Naive thymus-derived CD4-positive, alpha-beta T cell (primary cell): ENCODE measurements around the gene HOXA5. TPM values are rescaled to one million over a fixed set of nuclear protein-coding genes. Genes with fewer than 3 reads are reported as not detected.

Experiments used
- ATAC-seq: fragments of 150-1000 bp; cut with Tn5 transposase; 2 replicates; pipeline ENCODE4 v1.10.0; 2021; ENCODE audit warnings: mild to moderate bottlenecking, moderate library complexity
- CTCF ChIA-PET: fragments of 350-600 bp; sonication (Branson Sonifier 250); formaldehyde crosslinking; loops from one replicate; lab custom pipeline; 2021; ENCODE audit warnings: antibody characterized with exemption; lab: Charles Lee
- POLR2A ChIA-PET: fragments of 350-600 bp; sonication (Branson Sonifier 250); formaldehyde crosslinking; loops from one replicate; lab custom pipeline; 2021; ENCODE audit warnings: antibody characterized with exemption, inconsistent platforms; lab: Charles Lee
- DNase-seq, 9 donors: peaks; one replicate each; pipeline versions ENCODE4 v3.0.0 to v3.0.0-alpha.2; 2020 to 2022; ENCODE audit warnings: mixed read lengths in 1 of 9
- H3K27ac ChIP-seq: one replicate; pipeline ENCODE4 v1.7.0; 2013; ENCODE audit warnings: mild to moderate bottlenecking, low read depth, low read length, moderate library complexity
- H3K27me3 ChIP-seq, 2 donors: one replicate each; pipeline ENCODE4 v1.7.0; 2013; ENCODE audit warnings: low read length in 2 of 2, mild to moderate bottlenecking in 2 of 2, moderate library complexity in 2 of 2; ENCODE audit not compliant: control insufficient read depth in 2 of 2, insufficient read depth in 2 of 2
- H3K36me3 ChIP-seq, 3 experiments: 1 replicate in 2 of 3; 2 replicates in 1 of 3; pipeline ENCODE4 v1.7.0; 2013; ENCODE audit warnings: low read length in 3 of 3, mild to moderate bottlenecking in 3 of 3, moderate library complexity in 1 of 3; ENCODE audit not compliant: insufficient read depth in 3 of 3, control insufficient read depth in 2 of 3
- H3K4me1 ChIP-seq, 2 donors: one replicate each; pipeline ENCODE4 v1.7.0; 2013; ENCODE audit warnings: low read length in 2 of 2, mild to moderate bottlenecking in 2 of 2, moderate library complexity in 1 of 2; ENCODE audit not compliant: control insufficient read depth in 2 of 2, insufficient read depth in 2 of 2
- H3K4me3 ChIP-seq: 2 replicates; pipeline ENCODE4 v1.7.0; 2013; ENCODE audit warnings: mild to moderate bottlenecking, low read length
- H3K9me3 ChIP-seq, 3 experiments: 1 replicate in 2 of 3; 2 replicates in 1 of 3; pipeline ENCODE4 v1.7.0; 2013; ENCODE audit warnings: low read length in 3 of 3; ENCODE audit not compliant: control insufficient read depth in 2 of 3
- H3K27ac Mint-ChIP-seq, 9 donors: one replicate each; pipeline ENCODE4 v1.8.0; 2020 to 2022; ENCODE audit warnings: mixed read lengths in 9 of 9, mild to moderate bottlenecking in 8 of 9, moderate library complexity in 5 of 9, inconsistent platforms in 2 of 9
- H3K27me3 Mint-ChIP-seq, 5 donors: one replicate each; pipeline ENCODE4 v1.8.0; 2021 to 2022; ENCODE audit warnings: mixed read lengths in 5 of 5, mild to moderate bottlenecking in 1 of 5
- H3K36me3 Mint-ChIP-seq, 5 donors: one replicate each; pipeline ENCODE4 v1.8.0; 2020 to 2022; ENCODE audit warnings: mixed read lengths in 5 of 5, mild to moderate bottlenecking in 3 of 5, inconsistent platforms in 1 of 5
- H3K4me1 Mint-ChIP-seq, 7 donors: one replicate each; pipeline ENCODE4 v1.8.0; 2020 to 2022; ENCODE audit warnings: mixed read lengths in 7 of 7, mild to moderate bottlenecking in 3 of 7, inconsistent platforms in 1 of 7
- H3K4me3 Mint-ChIP-seq, 10 donors: one replicate each; pipeline ENCODE4 v1.8.0; 2020 to 2022; ENCODE audit warnings: mild to moderate bottlenecking in 10 of 10, mixed read lengths in 10 of 10, moderate library complexity in 6 of 10, inconsistent platforms in 2 of 10
- H3K9me3 Mint-ChIP-seq, 11 donors: one replicate each; pipeline ENCODE4 v1.8.0; 2020 to 2022; ENCODE audit warnings: mixed read lengths in 11 of 11, mild to moderate bottlenecking in 4 of 11, inconsistent platforms in 1 of 11, moderate library complexity in 1 of 11
- intact Hi-C, 2 donors: fragments of 100-400 bp; cut with micrococcal nuclease; formaldehyde crosslinking; loops; one replicate each; pipeline ENCODE4 v1.15.1; 2023
- polyA plus RNA-seq, 2 donors: library from polyadenylated mRNA; unstranded; fragments of 300-500 nt; fragmentation: Illumina TruSeq; gene quantifications; one replicate each; pipeline ENCODE4 v1.2.3, GENCODE V29; 2021
- total RNA-seq, 6 experiments: library from RNA in 5 of 6; stranded (reverse) in 5 of 6; gene quantifications; 1 replicate in 5 of 6; 2 replicates in 1 of 6; pipeline ENCODE4 v1.2.3 and lab custom pipeline; 2021 to 2026

Gene HOXA5
- total and polyA plus RNA-seq, 7 experiments from 2014 or later, result 0.88 to 2.2 TPM; not detected in 5

GRCh38 chr7:27110186-27111031 is 33.1 kb downstream of the HOXA5 start:
- DNase-seq (no peak), ATAC-seq (no peak)
- Histone ChIP-seq H3K36me3 (no peaks in the 10 kb centered on the region), H3K27ac (no peak overlapping the region), H3K9me3 (no peaks in the 10 kb centered on the region), H3K4me1 (no peaks in the 10 kb centered on the region), H3K4me3 (no peak overlapping the region), H3K27me3 (no peaks in the 10 kb centered on the region)
- intact Hi-C loops, result no loop called here
- H3K4me1 Mint-ChIP-seq, result no peaks in the 10 kb centered on the region
- CTCF ChIA-PET, result no interaction called here
- H3K4me3 Mint-ChIP-seq, result no peak overlapping the region
- peaks cover 0 to 4% (median 0%) of the 10 kb centered on the region in 11 donors for H3K9me3 Mint-ChIP-seq
- H3K27ac Mint-ChIP-seq, result no peak overlapping the region
- peaks cover 9 to 22% (median 13%) of the 10 kb centered on the region in 5 donors for H3K27me3 Mint-ChIP-seq
- H3K36me3 Mint-ChIP-seq, result peaks cover 0 to 3% (median 0%) of the 10 kb centered on the region in 5 donors
- POLR2A ChIA-PET, result no interaction called here

GRCh38 chr7:27109466-27110185 is 33.9 kb downstream of the HOXA5 start:
- H3K27me3 Mint-ChIP-seq, result peaks cover 15 to 28% (median 20%) of the 10 kb centered on the region in 5 donors
- H3K27ac Mint-ChIP-seq, result no peak overlapping the region
- no peaks in the 10 kb centered on the region for H3K4me1 Mint-ChIP-seq

GRCh38 chr7:27108390-27109127 is 34.9 kb downstream of the HOXA5 start:
- Histone ChIP-seq H3K27ac (no peak overlapping the region), H3K36me3 (no peaks in the 10 kb centered on the region), H3K27me3 (peaks cover 0 to 2% of the 10 kb centered on the region in 2 donors), H3K4me1 (no peaks in the 10 kb centered on the region), H3K9me3 (no peaks in the 10 kb centered on the region), H3K4me3 (no peak overlapping the region)
- H3K27ac Mint-ChIP-seq, result no peak overlapping the region
- no peak overlapping the region for H3K4me3 Mint-ChIP-seq
- H3K36me3 Mint-ChIP-seq, result peaks cover 0 to 3% (median 0%) of the 10 kb centered on the region in 5 donors
- H3K9me3 Mint-ChIP-seq, result peaks cover 0 to 4% (median 0%) of the 10 kb centered on the region in 11 donors
- ATAC-seq (no peak), DNase-seq (no peak)
- intact Hi-C loops, result no loop called here
- CTCF ChIA-PET, result no interaction called here
- POLR2A ChIA-PET, result no interaction called here
- H3K4me1 Mint-ChIP-seq, result peaks cover 0 to 6% (median 3%) of the 10 kb centered on the region in 7 donors
- peaks cover 26 to 33% (median 31%) of the 10 kb centered on the region in 5 donors for H3K27me3 Mint-ChIP-seq

More at GRCh38 chr7:27109466-27110185, 33.9 kb downstream of the HOXA5 start:
- DNase-seq, result no peak
- no peaks in the 10 kb centered on the region for H3K9me3 ChIP-seq
- no peaks in the 10 kb centered on the region for H3K4me1 ChIP-seq
- H3K4me3 ChIP-seq, result no peak overlapping the region
- no peak overlapping the region for H3K27ac ChIP-seq
- intact Hi-C loops, result no loop called here
- Mint-ChIP-seq H3K4me3 (no peak overlapping the region), H3K36me3 (peaks cover 0 to 3% (median 0%) of the 10 kb centered on the region in 5 donors), H3K9me3 (peaks cover 0 to 4% (median 0%) of the 10 kb centered on the region in 11 donors)
- ATAC-seq, result no peak
- ChIA-PET POLR2A (no interaction called here), CTCF (no interaction called here)
- H3K27me3 ChIP-seq, result no peaks in the 10 kb centered on the region
- H3K36me3 ChIP-seq, result no peaks in the 10 kb centered on the region

- CTCF ChIA-PET, result no interaction called here
Measured at GRCh38 chr7:27107391-27108381, 35.8 kb downstream of the HOXA5 start.

GRCh38 chr7:27106901-27107240 is 36.6 kb downstream of the HOXA5 start:
- H3K4me3 Mint-ChIP-seq, result no peak overlapping the region
- no peak for ATAC-seq
- H3K27me3 Mint-ChIP-seq, result peaks cover 40 to 49% (median 44%) of the 10 kb centered on the region in 5 donors
- POLR2A ChIA-PET, result no interaction called here
- Histone ChIP-seq H3K27ac (no peak overlapping the region), H3K9me3 (no peaks in the 10 kb centered on the region), H3K4me3 (no peak overlapping the region), H3K36me3 (no peaks in the 10 kb centered on the region), H3K27me3 (peaks cover 5 to 16% of the 10 kb centered on the region in 2 donors), H3K4me1 (peaks cover 0 to 7% of the 10 kb centered on the region in 2 donors)
- CTCF ChIA-PET, result no interaction called here
- peaks cover 0 to 5% (median 0%) of the 10 kb centered on the region in 11 donors for H3K9me3 Mint-ChIP-seq
- H3K27ac Mint-ChIP-seq, result no peak overlapping the region
- intact Hi-C loops, result no loop called here
- peaks cover 5 to 20% (median 13%) of the 10 kb centered on the region in 7 donors for H3K4me1 Mint-ChIP-seq
- no peak for DNase-seq
- peaks cover 0 to 7% (median 5%) of the 10 kb centered on the region in 5 donors for H3K36me3 Mint-ChIP-seq

More at GRCh38 chr7:27107391-27108381, 35.8 kb downstream of the HOXA5 start:
- H3K4me1 Mint-ChIP-seq, result peaks cover 3 to 12% (median 8%) of the 10 kb centered on the region in 7 donors
- Histone ChIP-seq H3K27me3 (peaks cover under 1 to 11% of the 10 kb centered on the region in 2 donors), H3K9me3 (no peaks in the 10 kb centered on the region), H3K27ac (no peak overlapping the region), H3K36me3 (no peaks in the 10 kb centered on the region), H3K4me1 (no peaks in the 10 kb centered on the region), H3K4me3 (no peak overlapping the region)
- H3K36me3 Mint-ChIP-seq, result peaks cover 0 to 5% (median 3%) of the 10 kb centered on the region in 5 donors
- peak overlapping the region in 1 of 9 donors; percentile 66 for H3K27ac Mint-ChIP-seq
- intact Hi-C loops, result no loop called here
- peaks cover 0 to 4% (median 0%) of the 10 kb centered on the region in 11 donors for H3K9me3 Mint-ChIP-seq
- no peak overlapping the region for H3K4me3 Mint-ChIP-seq
- H3K27me3 Mint-ChIP-seq, result peaks cover 34 to 42% (median 40%) of the 10 kb centered on the region in 5 donors
- POLR2A ChIA-PET, result no interaction called here
- ATAC-seq, result no peak
- DNase-seq, result no peak
